WTC11 (cell line): ENCODE measurements around the gene OVCA2.

ENCODE experiments used
- ZNF138 ChIP-seq: sonication (generic); formaldehyde crosslinking; conservative IDR thresholded peaks from 2 replicates; pipeline ENCODE4 v1.8.1; 2022; ENCODE audit warnings: mild to moderate bottlenecking, moderate library complexity, missing genetic modification reagents
- TF ChIP-seq, protein P1 (sequence below): fragments of 200-600 bp; IDR thresholded peaks from 2 replicates; pipeline ENCODE4 v1.8.0; 2022; ENCODE audit warnings: antibody characterized with exemption
- TF ChIP-seq, protein P2 (sequence below): sonication (generic); formaldehyde crosslinking; IDR thresholded peaks from 2 replicates; pipeline ENCODE4 v1.8.0; 2022; ENCODE audit warnings: mild to moderate bottlenecking, missing genetic modification reagents
- TF ChIP-seq, protein P3 (sequence below): sonication (generic); formaldehyde crosslinking; IDR thresholded peaks from 2 replicates; pipeline ENCODE4 v1.8.1; 2023; ENCODE audit warnings: mild to moderate bottlenecking, missing genetic modification reagents, moderate library complexity

DNA sequence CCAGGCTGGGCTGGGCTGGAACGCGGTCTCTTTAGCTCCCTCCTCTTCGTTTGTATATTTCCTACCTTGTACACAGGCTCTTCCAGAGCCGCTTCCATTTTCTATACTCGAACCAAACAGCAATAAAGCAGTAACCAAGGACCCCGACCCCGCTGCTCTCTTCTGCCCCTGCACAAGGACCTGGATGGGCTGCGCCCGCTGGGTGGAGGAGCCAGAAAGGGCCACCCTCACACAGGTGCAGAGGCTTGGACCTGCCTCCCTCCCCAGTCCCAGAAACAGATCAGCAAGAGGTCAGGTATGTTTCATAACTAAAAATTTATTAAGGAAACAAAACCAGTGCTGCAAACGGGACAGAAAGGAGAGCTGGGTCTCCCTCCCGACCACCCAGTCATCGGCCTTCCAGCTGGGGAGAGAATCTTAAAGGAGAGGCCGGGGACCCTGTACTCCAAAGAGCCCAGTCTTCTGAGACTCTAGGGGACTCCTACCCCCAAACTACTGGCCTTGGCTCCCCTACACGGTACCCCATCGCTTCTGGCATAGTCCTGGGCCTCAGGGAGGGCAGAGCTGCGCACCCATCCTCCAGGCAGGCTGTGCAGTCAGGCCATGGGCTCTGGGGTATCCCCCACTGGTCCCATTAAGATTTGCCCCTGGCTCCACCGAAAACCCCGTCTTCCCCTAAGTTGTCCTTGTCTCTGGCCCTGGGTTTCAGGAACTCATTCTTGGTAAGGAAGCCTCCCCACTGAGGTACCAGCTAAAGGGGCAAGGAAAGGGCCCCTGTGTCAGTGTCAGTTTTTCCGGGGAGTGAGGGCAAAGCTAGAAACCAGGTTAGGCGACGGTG lies 17.9 kb downstream of the OVCA2 start:
- TF ChIP-seq ZNF138 (CRISPR knock-in tag) = no peak
- TF ChIP-seq, protein P1, sequence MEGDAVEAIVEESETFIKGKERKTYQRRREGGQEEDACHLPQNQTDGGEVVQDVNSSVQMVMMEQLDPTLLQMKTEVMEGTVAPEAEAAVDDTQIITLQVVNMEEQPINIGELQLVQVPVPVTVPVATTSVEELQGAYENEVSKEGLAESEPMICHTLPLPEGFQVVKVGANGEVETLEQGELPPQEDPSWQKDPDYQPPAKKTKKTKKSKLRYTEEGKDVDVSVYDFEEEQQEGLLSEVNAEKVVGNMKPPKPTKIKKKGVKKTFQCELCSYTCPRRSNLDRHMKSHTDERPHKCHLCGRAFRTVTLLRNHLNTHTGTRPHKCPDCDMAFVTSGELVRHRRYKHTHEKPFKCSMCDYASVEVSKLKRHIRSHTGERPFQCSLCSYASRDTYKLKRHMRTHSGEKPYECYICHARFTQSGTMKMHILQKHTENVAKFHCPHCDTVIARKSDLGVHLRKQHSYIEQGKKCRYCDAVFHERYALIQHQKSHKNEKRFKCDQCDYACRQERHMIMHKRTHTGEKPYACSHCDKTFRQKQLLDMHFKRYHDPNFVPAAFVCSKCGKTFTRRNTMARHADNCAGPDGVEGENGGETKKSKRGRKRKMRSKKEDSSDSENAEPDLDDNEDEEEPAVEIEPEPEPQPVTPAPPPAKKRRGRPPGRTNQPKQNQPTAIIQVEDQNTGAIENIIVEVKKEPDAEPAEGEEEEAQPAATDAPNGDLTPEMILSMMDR = no peak
- TF ChIP-seq, protein P2, sequence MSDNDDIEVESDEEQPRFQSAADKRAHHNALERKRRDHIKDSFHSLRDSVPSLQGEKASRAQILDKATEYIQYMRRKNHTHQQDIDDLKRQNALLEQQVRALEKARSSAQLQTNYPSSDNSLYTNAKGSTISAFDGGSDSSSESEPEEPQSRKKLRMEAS (CRISPR knock-in tag) = no peak
- TF ChIP-seq, protein P3, sequence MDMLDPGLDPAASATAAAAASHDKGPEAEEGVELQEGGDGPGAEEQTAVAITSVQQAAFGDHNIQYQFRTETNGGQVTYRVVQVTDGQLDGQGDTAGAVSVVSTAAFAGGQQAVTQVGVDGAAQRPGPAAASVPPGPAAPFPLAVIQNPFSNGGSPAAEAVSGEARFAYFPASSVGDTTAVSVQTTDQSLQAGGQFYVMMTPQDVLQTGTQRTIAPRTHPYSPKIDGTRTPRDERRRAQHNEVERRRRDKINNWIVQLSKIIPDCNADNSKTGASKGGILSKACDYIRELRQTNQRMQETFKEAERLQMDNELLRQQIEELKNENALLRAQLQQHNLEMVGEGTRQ (CRISPR knock-in tag) = no peak
